HG02852 (cell line): ENCODE measurements around the gene PTPN13.

Experiments used
- ATAC-seq: cut with Tn5 transposase; IDR thresholded peaks from one replicate; pipeline ENCODE4 v1.9.1; 2021; ENCODE audit warnings: mild to moderate bottlenecking, moderate library complexity; ENCODE audit not compliant: unreplicated experiment

Gene PTPN13

GRCh38 chr4:86815653-86816052 is 221.5 kb downstream of the PTPN13 start:
- ATAC-seq = no peak

GRCh38 chr4:86816501-86817273 is 222.6 kb downstream of the PTPN13 start:
- no peak for ATAC-seq

- no peak for ATAC-seq
These were observed 224.1 kb downstream of the PTPN13 start for GRCh38 chr4:86818211-86818610.

GRCh38 chr4:86818841-86819240 is 224.7 kb downstream of the PTPN13 start:
- no peak for ATAC-seq

GRCh38 chr4:86819561-86819960 is 225.4 kb downstream of the PTPN13 start:
- ATAC-seq = no peak

- ATAC-seq = no peak
These were observed 227.0 kb downstream of the PTPN13 start for GRCh38 chr4:86821151-86821550.

- ATAC-seq = no peak
These were observed 228.0 kb downstream of the PTPN13 start for GRCh38 chr4:86822136-86822535.

GRCh38 chr4:86825511-86825910 is 231.4 kb downstream of the PTPN13 start:
- no peak for ATAC-seq

GRCh38 chr4:86831262-86832130 is 237.4 kb downstream of the PTPN13 start:
- ATAC-seq = no peak

- ATAC-seq = no peak
These were observed 239.5 kb downstream of the PTPN13 start for GRCh38 chr4:86833615-86834014.

- ATAC-seq = no peak
These were observed 240.8 kb downstream of the PTPN13 start for GRCh38 chr4:86834901-86835300.

GRCh38 chr4:86835677-86836076 is 241.6 kb downstream of the PTPN13 start:
- ATAC-seq = no peak

- no peak for ATAC-seq
These were observed 243.8 kb downstream of the PTPN13 start for GRCh38 chr4:86837691-86838503.

- no peak for ATAC-seq
These were observed 246.7 kb downstream of the PTPN13 start for GRCh38 chr4:86840858-86841257.

- no peak for ATAC-seq
These were observed 247.2 kb downstream of the PTPN13 start for GRCh38 chr4:86841309-86841708.

GRCh38 chr4:86845593-86845992 is 251.5 kb downstream of the PTPN13 start:
- ATAC-seq = no peak

- no peak for ATAC-seq
These were observed 252.8 kb downstream of the PTPN13 start for GRCh38 chr4:86846921-86847320.

- ATAC-seq = no peak
These were observed 253.5 kb downstream of the PTPN13 start for GRCh38 chr4:86847571-86847970.

- no peak for ATAC-seq
These were observed 254.0 kb downstream of the PTPN13 start for GRCh38 chr4:86848136-86848535.

- ATAC-seq = no peak
These were observed 254.9 kb downstream of the PTPN13 start, which contains the start of gene SLC10A6 for GRCh38 chr4:86848732-86849619. TSS of gene SLC10A6 (minus strand) at chr4:86849384. CDS start at chr4:86849115, 269 bp downstream.
